ENCODE results near the gene IGFBP2.

IGFBP2 gene

DNA sequence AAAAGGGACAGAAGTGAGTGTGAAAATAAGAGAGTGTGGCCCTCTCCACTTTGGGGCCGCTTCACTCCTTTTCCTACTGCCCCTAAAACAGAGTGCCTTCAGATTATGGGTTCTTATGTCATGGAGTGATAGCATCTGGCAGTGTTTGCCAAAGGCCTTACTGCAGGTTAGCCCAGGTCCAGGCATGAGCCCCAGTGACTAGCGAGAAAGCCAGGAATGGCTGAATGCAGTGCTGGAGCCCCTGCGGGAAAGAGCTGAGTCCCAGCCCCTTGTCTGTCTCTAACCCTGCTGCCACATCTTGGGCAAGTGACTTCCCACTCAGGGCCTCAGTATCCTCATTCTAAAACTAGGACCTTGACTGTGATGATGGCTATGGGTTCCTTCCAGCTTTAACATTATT lies 56.2 kb downstream of the IGFBP2 start:
- DNase-seq = no peak

DNA sequence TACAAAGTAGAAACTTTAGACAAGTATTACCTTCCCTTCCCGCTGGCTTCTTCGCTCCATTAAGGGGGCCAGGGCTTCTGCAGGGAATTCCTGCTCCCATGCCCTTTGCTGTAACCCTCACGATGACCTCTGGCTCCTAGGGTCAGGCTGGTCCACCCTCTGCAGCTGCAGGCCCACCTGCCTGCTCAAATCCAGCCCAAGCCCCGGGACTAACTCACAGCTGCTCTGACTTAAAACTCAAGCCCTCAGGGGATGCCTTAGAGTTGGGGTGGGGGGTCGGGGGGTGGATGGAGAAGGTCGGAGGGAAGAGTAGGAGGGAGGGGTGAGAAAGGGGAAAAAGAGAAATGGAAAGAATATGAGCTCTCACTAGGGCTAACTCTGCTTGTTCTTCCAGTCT lies 57.2 kb downstream of the IGFBP2 start:
- DNase-seq = no peak

DNA sequence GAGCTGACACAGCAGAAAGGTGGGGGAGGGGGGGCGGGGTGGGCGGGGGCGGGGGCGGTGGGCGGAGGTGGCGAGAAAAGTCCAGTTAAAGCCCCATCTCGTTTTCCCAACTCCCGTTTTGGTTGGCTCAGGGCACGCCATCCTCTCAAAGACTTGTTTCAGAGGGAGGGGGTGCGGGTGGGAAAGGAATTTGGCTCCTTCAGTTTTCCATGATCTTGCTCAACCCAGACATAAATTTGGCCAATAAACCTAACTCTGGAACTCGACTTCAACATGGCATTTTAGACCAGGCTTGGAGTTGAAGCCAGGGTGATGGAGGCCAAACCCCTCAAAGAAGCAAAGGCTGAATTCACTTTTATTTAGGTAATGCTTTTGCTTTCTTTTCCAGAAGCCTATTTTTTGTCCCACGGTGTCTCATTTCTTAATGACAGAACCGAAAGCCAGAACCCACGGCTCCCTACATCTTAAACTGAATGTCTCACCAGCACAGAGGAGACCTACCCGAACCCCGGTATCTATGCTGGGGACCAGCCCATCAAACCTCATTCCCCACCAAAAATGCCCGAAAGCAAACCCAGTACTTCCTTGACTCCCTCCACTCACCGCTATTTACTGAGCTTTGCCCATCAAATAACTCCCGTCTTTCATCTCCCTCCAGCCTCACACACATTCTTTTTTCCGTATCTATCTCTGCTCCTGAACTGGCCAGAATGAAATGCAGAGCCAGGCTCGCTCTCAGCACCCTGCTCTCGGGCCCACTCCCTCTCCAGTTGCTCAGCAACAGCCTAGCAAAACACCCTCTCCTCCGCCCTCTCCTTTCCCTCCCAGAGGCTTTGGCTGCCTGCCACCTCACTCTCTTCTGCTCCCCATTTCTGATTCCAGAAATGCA lies 57.9 kb downstream of the IGFBP2 start:
- DNase-seq = no peak

DNA sequence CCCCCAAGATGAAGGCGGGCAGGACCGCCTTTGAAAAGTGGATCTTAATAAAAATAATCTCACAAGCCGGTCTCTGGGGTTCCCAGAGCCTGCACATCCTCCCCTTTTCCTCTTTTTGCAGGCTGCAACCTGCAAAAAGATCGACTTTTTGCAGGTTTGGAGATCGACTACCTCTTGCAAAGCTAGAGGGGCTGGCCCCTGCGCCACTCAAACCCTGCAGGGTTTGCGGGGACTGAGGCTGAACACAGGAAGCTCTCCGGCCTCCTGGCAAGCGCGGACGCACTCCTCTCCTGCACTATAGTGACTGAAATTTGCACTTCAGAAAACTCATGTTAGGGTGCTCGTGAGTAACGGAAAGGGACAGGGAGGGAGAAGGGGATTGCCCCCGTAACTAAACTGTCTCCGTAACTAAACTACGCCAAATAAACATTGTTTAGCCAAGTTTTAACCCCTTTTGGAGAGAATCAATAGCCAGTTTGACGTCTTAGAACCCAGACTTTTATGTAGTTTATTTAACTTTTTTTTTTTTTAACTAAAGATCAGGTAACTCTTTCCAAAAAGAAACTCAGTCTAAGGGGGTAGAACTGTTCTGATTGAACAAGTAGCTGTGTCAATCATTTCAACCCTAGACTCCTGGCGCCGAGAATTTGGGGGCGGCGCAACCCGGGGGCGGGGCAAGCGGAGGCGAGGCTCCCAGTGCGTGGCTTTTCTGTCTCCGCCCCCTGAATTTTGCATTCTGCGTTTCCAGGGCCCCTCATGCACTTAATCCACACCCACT lies 59.6 kb downstream of the IGFBP2 start:
- DNase-seq = peak; percentile 64

DNA sequence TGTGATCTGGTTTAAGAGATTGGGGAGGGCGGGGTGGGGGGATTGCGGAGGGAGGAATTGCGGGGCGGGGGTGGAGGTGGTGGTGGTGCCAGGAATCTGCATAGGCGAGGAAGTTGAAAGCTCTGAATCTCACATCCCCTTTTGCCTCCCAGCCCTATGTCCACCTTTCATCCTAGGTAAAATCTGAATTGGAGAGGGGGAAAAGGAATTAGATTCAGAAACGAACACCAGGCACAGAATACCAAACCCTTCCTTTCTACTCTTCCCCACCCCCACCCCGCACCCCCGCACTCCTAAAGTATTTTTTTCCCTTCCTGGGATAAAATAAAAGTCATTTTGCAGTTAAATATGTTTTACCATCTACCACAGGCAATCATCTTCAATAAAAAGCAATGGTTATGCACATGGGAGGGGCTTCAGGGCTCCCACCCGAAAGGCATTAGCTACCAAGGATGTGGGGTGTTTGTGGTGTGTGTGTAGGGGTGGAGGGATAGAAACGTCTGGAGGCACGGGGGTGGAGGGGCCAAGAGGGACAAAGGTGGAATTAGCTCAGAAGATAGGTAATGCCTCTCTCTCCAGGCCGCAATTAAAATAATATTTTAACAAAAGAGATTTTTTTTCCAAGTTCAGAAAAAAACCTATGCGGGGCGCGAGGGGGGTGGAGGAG lies 60.3 kb downstream of the IGFBP2 start:
- DNase-seq = no peak

DNA sequence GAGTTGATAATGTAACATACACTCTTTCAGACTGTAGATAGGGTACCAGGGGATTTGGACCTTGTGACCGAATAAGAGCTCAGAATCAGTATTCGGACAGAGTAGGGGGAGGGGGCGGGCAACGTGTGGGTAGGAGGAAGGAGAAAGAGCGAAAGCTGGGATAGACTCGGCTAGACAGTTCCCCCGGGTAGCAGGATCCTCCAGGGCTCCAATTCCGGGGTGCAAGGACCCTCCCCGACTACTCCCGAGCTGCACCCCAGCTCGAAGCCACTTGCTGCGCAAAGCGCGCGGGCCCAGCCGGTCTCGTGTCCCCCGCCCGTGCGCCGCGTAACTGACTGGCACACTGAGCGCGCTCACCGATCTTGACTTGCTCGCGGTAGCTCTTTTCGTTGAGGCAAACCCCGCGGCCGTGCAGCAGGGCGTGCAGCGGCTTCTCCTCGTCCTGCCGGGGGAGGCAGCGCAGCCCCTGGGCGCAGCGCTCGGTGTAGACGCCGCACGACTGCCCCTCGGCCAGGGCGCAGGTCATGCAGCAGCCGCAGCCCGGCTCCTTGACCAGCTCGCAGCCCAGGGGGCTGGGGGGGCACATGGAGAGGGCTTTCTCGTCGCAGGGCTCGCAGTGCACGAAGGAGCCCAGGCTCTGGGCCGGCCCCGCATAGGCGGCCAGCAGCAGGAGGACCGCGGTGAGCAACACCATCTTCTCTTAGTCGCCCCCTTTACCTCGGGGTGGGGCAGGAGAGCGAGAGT lies 61.0 kb downstream of the IGFBP2 start:
- peak; percentile 34 for DNase-seq

DNA sequence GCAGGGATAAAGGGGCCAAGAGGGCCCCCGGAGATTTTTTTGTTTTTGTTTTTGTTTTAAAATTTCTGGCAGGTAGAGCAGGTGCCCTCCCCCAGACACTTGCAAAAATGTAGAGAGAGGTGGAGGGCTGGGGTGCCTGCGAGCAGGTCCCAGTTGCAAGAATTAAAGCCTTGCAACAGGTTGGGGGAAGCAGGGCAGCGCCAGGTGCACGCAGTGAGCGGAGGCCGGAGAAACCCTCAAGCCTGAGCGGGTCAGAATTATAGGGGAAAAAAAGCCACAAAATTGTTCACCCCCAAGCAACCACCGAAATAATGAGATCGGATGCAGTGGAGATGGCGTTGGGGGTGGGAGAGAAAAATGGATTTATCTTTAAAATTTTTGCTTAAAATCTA lies 61.6 kb downstream of the IGFBP2 start:
- DNase-seq = no peak

DNA sequence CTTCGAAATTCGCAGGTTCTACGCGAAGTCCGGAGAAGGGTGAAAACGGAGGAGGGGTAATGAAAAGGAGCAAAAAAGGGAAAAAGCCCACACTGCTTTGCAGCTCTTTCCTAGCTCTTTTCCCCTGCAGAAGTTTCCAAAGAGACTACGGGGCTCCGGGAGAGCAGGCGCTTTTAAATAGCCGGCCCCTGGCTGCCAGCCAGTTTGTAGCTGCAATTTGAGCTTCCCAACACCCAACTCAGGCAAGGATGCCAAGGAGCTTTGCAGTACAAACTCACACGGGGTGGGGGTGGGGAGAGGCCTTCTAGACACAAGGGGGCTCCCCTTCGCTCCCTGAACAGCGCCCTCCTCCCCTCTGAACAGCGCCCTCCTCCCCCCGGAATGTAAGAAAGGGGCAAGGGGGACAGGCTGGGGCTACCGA lies 62.2 kb downstream of the IGFBP2 start, which contains the start of gene IGFBP5:
Gene IGFBP5, minus strand, starts transcription at position 149 of the 421 bp plus-strand sequence. CDS start 774 bp downstream, outside the sequence.
- DNase-seq = no peak

DNA sequence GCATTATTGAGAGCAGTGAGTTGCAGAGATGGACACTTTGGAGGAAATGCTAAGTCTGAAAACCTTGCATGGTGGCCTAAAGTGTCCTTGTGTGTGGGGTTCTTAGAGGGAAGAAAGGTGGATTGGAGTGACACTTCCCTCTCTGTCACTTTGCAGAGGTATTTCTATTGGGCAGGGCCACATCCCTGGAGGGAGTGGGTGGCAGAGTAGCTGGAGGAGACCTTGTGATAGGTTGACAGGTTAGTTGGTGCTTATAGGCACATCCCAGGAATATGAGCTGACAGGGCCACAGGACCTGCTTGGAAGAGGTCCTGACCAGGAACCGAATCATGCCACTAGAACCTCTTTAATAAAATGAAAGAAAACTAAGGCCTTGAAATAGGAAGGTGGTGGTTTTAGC lies 63.1 kb downstream of the IGFBP2 start:
- no peak for DNase-seq

DNA sequence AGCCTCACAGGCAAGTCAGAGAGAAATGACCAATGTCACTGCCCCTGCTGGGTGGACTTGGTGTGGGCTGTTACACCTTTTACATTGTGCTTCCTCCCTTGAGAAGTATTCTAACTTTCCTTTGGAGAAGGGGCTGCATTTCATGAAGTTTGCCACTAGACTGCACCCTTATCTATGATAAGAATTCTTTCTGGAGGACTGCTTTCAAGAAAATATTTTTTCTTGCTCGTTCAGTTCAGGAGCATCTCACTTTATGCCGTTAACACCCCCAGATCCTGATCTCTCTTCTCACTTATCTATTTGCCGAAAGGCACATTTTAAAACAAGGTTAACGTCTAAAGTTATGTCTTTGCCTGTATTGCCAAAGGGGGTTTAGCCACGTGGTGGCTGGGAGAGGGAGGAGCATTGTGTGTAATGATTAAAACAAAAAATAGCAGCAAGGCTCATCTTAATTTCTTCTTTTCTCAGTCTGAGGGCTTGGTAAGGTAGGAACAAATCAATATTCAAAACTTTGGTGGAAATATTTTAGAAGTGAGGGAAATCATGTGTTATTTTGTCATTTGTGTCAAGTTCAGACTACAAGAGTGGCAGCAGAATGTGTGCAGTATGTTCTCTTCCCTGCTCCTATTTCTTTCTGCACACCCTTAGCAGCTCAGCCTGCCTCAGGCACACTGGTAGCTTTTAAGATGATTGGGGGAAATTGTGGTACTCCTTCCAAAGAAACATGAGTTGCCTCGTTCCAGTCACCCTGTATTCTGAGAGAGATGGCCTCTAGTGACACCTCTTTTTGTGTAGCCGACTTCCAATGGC lies 63.7 kb downstream of the IGFBP2 start:
- no peak for DNase-seq

DNA sequence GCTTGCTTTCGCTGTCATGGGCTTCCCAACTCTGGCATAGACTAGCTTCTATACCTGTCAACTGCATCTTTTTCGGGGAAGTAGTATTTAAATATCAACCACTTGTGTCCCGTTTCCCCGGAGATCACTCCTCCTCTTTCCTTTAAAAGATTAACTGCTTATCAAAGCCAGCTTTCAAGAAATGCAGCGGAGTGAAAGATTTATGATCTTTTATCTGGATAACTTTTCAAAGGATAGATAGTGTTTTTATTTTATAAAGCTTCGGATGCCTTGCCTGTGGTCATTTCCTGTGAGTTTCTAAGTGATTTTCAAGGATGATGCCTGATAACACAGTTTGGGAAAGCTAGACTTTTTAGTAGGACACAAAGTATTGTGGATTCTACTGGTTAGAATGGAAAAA lies 65.1 kb downstream of the IGFBP2 start:
- DNase-seq = no peak

DNA sequence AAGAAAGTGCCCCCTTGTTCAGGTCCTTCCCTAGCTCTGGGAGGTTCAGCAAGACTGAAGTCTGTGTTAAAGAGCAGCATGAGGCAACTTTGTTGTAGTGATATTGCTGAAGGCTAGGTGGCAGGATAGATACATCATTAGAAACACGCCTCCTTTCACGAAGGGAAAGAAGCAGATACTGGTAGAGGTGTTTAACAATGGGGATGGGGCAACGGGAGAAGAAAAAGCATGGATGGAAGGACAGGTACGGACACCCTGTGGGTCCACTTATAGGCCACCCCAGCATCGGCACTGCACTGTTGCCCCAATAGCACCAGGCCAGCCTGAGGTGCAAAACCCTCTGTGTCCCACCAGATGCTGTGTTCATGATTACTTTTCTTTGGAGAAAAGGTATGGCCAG lies 65.7 kb downstream of the IGFBP2 start:
- no peak for DNase-seq

DNA sequence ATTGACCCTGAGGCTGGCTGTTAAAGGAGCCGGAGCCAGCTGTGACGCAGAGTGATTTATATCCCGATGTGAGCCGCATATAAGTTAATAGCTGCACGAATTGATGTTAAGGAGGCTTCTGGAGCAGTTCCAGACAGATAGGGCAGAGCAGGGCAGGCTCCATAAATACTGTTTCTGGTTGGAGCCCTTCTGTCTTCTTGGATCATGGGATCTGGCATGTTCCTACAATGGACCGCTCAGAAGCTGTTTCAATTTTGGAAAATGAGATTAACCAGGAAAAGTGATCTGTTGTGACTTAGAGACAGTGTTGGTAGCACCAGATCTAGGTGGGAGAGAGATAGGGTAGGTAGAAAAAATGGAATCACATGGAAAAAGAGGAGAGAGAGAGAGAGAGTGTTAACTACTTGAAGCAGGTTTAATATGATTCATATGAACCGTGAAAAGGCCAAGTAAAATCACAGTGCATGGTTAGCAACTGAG lies 66.9 kb downstream of the IGFBP2 start:
- no peak for DNase-seq

DNA sequence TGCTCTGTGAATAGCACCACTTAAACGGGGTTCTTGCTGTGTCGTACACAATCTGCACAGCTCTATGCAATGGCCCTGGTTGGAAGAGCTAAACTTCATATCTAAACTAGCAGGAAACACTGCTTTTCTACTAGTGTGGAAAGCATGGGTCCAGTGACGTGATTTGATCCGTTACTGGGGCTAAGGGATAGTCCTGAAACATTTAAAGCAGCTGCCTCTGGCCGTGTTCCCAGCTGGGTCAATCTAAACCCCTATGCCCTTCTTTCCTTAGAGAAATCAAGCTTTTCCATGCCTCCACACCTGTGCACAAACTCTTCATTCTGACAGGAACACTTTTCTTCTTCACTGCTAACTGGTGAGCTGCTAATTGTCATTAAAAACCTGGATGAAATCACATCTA lies 67.6 kb downstream of the IGFBP2 start:
- no peak for DNase-seq

DNA sequence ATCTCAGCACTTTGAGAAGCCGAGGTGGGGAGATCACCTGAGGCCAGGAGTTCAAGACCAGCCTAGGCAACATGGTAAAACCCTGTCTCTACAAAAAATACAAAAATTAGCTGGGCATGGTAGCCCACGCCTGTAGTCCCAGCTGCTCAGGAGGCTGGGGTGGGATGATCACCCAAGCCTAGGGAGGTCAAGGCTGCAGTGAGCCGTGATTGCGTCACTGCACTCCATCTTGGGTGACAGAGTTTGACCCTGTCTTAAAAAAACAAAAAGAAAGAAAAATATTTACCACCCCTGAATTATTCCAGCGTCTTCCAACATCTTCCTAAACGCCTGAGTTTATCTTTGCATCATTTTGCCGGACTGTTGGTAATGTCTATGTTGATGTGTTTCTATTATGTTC lies 68.3 kb downstream of the IGFBP2 start:
- no peak for DNase-seq

DNA sequence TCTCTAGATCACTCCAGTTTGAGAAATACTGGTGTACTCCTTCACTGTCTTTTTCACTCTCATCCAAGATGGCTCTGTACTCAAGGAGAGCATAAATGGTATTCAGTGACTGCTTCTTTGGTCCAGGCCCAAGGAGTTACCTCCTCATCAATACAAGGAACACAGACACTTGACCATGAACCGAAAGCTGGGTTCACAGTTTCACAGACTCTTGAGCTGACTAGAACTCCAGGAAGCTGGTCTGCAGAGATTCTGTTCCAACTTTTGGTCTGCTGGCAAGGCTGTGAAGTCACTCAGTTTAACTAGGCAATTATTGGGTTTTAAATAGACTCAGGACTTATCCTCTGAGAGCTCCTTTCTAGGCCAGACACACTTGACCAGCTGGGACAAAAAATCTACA lies 69.5 kb downstream of the IGFBP2 start:
- no peak for DNase-seq

DNA sequence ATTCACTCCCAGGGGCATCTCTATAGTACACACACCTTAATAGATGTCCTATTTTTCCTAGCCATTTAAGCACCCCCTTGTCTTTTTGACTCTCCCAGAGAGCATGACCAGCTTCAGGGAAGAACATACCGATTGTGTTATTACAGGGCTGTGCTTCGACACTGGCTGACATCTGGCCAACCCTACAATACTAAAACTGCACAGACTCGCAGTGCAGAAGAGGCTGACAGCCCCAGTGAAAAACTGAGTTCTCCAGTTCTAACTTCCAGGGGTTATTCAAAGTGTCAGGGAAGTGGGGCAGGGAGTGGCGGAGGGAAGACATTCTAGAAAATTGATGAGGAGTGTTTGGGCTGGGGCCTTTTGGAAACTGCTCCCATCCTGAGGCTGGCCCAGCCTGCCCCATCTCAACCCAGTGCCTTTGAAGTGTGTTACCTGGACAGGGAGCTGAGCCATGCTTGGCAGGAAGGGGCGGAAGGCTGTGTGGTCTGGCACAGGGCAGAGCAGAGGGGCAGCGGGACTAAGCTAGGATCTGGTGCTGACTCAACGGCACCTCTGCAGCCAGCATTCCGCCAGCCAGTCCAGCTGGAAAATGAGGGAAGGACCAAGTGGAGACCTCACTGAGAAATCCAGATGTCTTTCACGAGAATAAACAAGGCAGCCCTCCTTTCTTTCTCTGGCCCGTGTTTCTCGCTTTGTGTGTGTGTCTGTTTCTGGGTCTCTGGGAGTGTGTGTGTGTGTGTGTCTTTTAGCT lies 77.5 kb downstream of the IGFBP2 start:
- no peak for DNase-seq

DNA sequence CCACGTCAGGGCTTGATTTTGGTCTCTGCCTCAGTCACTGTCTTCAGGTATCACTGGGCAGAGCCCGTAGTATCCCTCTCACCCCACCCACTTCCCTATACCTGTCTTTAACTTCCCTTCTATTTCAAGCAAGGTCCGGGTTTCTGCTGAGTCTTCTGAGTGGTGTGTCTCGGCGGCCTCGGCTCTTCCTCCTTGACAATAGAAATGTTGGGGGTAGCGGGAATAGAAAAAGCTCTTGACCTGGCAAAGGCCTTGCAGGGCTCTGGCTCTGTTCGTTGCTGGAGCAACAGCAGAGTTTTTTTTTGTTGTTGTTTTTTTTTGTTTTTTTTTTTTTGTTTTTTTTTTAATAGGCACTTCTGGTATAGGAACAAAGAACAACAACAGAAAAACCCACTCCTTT lies 78.1 kb downstream of the IGFBP2 start:
- DNase-seq = no peak

DNA sequence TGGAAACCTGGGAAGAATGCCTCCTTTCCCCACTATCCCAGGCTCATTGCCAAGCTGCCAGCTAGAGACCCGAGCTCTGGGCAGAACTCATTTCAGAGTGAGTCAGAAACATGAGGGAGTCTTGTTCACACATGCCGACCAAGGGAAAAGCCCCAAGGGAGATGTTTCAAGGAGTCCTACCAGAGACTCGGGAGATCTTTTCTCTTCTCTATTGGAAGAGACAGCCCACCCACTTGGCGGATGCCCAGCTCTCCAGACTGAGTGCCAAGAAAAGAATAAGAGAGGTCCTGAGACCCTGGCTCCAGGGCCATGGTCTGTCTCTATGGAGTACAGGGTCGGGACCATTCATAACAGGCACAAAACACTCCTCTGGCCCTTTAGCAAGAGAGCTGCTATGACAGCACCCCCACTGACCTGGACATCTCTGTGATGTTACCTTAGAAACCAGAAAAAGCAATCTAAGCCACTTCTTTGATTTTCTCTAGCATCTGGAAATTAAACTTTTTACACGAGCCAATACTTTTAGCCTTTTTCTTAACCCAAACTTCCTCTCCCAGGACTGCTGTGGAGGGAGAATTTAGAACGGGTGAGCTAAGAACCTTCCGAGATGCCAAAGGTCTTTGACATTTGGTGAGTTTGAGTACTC lies 80.6 kb downstream of the IGFBP2 start:
- DNase-seq = no peak
